Sigmoid colon (tissue), 7 donors: Measurements from ENCODE around the gene GAB2. TPM values are rescaled to one million over a fixed set of nuclear protein-coding genes. Genes with fewer than 3 reads are reported as not detected.

ENCODE experiments used
- DNase-seq: peaks from one replicate; pipeline ENCODE4 v3.0.0-alpha.2; 2019
- H3K27ac ChIP-seq, 4 donors: fragments of 200-600 bp; sonication (generic); one replicate each; pipeline ENCODE4 v1.5.1; 2016 to 2019; ENCODE audit warnings: mild to moderate bottlenecking in 1 of 4
- H3K27me3 ChIP-seq, 3 donors: fragments of 200-600 bp; sonication (generic); one replicate each; pipeline ENCODE4 v1.5.1; 2019; ENCODE audit warnings: mild to moderate bottlenecking in 1 of 3
- H3K36me3 ChIP-seq, 4 donors: fragments of 200-600 bp; sonication (generic); one replicate each; pipeline ENCODE4 v1.5.1; 2016 to 2019
- H3K4me1 ChIP-seq, 4 donors: fragments of 200-600 bp; sonication (generic); one replicate each; pipeline ENCODE4 v1.5.1; 2017 to 2019
- H3K4me3 ChIP-seq, 4 donors: fragments of 200-600 bp; sonication (generic); one replicate each; pipeline ENCODE4 v1.5.1; 2017 to 2019; ENCODE audit warnings: mild to moderate bottlenecking in 2 of 4, moderate library complexity in 1 of 4
- H3K9me3 ChIP-seq, 4 donors: fragments of 200-600 bp in 3 of 4; sonication (generic) in 3 of 4; one replicate each; pipeline versions ENCODE4 v1.5.1 to v1.6.1; 2013 to 2019
- CTCF ChIP-seq, 4 experiments: fragments of 450-650 bp in 3 of 4; fragments of 200-600 bp in 1 of 4; IDR thresholded peaks; one replicate each; pipeline ENCODE4 v1.5.1; 2016 to 2019; ENCODE audit warnings: antibody characterized with exemption in 4 of 4, mild to moderate bottlenecking in 3 of 4, moderate library complexity in 2 of 4
- EP300 ChIP-seq, 4 donors: sonication (generic); formaldehyde crosslinking; IDR thresholded peaks; one replicate each; pipeline ENCODE4 v1.6.1; 2017; ENCODE audit warnings: antibody characterized with exemption in 4 of 4
- POLR2A ChIP-seq, 2 donors: fragments of 450-650 bp; IDR thresholded peaks; one replicate each; pipeline ENCODE4 v1.6.1; 2016; ENCODE audit warnings: antibody characterized with exemption in 2 of 2, mild to moderate bottlenecking in 2 of 2, moderate library complexity in 2 of 2
- POLR2AphosphoS5 ChIP-seq, 4 donors: sonication (generic); formaldehyde crosslinking; IDR thresholded peaks; one replicate each; pipeline ENCODE4 v1.6.1; 2017; ENCODE audit warnings: antibody characterized with exemption in 4 of 4
- WGBS, 2 donors: extraction: QIAGEN DNeasy Blood & Tissue Kit; methylation state at CpG; one replicate each; pipeline ENCODE4 v1.1.7; 2013; 5-methylcytosine and 5-hydroxymethylcytosine counted together
- intact Hi-C: fragments of 100-400 bp; cut with DNase I; formaldehyde crosslinking; loops from one replicate; pipeline ENCODE4 v1.15.1; 2023
- polyA plus RNA-seq, 3 donors: library from polyadenylated mRNA; stranded (reverse); fragments of 200-250 nt; gene quantifications; one replicate each; pipeline ENCODE4 v1.2.3, GENCODE V29; 2013
- total RNA-seq, 4 donors: library from RNA; depleted of rRNA; stranded (reverse); fragments of >200 nt; gene quantifications; one replicate each; pipeline ENCODE4 v1.1.0, GENCODE V29; 2016
- donor health status: healthy with polysubstance abuse.
- donor health status: Bipolar disorder and iron deficiency.
- donor health status: healthy.

The GAB2 gene
- total and polyA plus RNA-seq, 7 donors: 10.8 to 23.5 (median 13.6) TPM

- Histone ChIP-seq H3K9me3 (no peaks in the 10 kb centered on the region), H3K4me1 (peaks cover 0 to 55% (median 39%) of the 10 kb centered on the region in 4 donors), H3K4me3 (no peak overlapping the region), H3K27me3 (no peaks in the 10 kb centered on the region), H3K27ac (peak overlapping the region in 1 of 4 donors; percentile 79), H3K36me3 (peaks cover 0 to 21% (median 12%) of the 10 kb centered on the region in 4 donors)
- 76 to 85% methylated on average over 7 of the region's 7 CpGs for WGBS, 2 donors
- no peak for DNase-seq
- intact Hi-C loops: no loop called here
- no peak for TF ChIP-seq EP300 (IDR thresholded peaks at IDR 0.05)
- no peak for TF ChIP-seq POLR2AphosphoS5 (IDR thresholded peaks at IDR 0.05)
- TF ChIP-seq CTCF (IDR thresholded peaks at IDR 0.05): no peak
- TF ChIP-seq POLR2A (IDR thresholded peaks at IDR 0.05): no peak
Measured at GRCh38 chr11:78170874-78171549, 246.6 kb downstream of the GAB2 start.

- 94 to 95% methylated on average over 11 of the region's 11 CpGs for WGBS, 2 donors
- peak overlapping the region in 2 of 4 donors; percentile 73 to 79 for H3K27ac ChIP-seq
- H3K36me3 ChIP-seq: peaks cover 0 to 21% (median 12%) of the 10 kb centered on the region in 4 donors
- no peak overlapping the region for H3K4me3 ChIP-seq
- no peaks in the 10 kb centered on the region for H3K27me3 ChIP-seq
- H3K9me3 ChIP-seq: no peaks in the 10 kb centered on the region
- peaks cover 0 to 61% (median 43%) of the 10 kb centered on the region in 4 donors for H3K4me1 ChIP-seq
- intact Hi-C loops: no loop called here
- DNase-seq: no peak
- no peak for TF ChIP-seq EP300 (IDR thresholded peaks at IDR 0.05)
- TF ChIP-seq POLR2AphosphoS5 (IDR thresholded peaks at IDR 0.05): no peak
- no peak for TF ChIP-seq POLR2A (IDR thresholded peaks at IDR 0.05)
- no peak for TF ChIP-seq CTCF (IDR thresholded peaks at IDR 0.05)
Measured at GRCh38 chr11:78170413-78170812, 247.2 kb downstream of the GAB2 start.

GRCh38 chr11:78168539-78169477 lies 248.8 kb downstream of the GAB2 start:
- intact Hi-C loops: loop anchor here (10.0 kb wide), 1 partner anchor 146 kb away; no protein-coding TSS in a partner anchor
- DNase-seq: peak; percentile 91
- Histone ChIP-seq H3K27ac (peak overlapping the region; percentile 71 to 79 (median 76)), H3K4me3 (no peak overlapping the region), H3K36me3 (peaks cover 0 to 16% (median 7%) of the 10 kb centered on the region in 4 donors), H3K27me3 (no peaks in the 10 kb centered on the region), H3K4me1 (peaks cover 0 to 56% (median 49%) of the 10 kb centered on the region in 4 donors), H3K9me3 (no peaks in the 10 kb centered on the region)
- no peak for TF ChIP-seq CTCF (IDR thresholded peaks at IDR 0.05)
- TF ChIP-seq POLR2A (IDR thresholded peaks at IDR 0.05): no peak
- no peak for TF ChIP-seq EP300 (IDR thresholded peaks at IDR 0.05)
- peak; percentile 35 to 75 (median 63) for TF ChIP-seq POLR2AphosphoS5 (IDR thresholded peaks at IDR 0.05)
- 49 to 70% methylated on average over 17 of the region's 17 CpGs for WGBS, 2 donors

- no peak for DNase-seq
- Histone ChIP-seq H3K4me3 (no peak overlapping the region), H3K36me3 (peaks cover 0 to 5% (median 0%) of the 10 kb centered on the region in 4 donors), H3K9me3 (no peaks in the 10 kb centered on the region), H3K27ac (peak overlapping the region in 3 of 4 donors; percentile 67 to 81 (median 79)), H3K27me3 (no peaks in the 10 kb centered on the region), H3K4me1 (peaks cover 0 to 73% (median 65%) of the 10 kb centered on the region in 4 donors)
- peak; percentile 28 to 71 (median 36) for TF ChIP-seq EP300 (IDR thresholded peaks at IDR 0.05)
- TF ChIP-seq CTCF (IDR thresholded peaks at IDR 0.05): no peak
- peak; percentile 93 to 96 (median 96) for TF ChIP-seq POLR2AphosphoS5 (IDR thresholded peaks at IDR 0.05)
- intact Hi-C loops: loop anchor here (10.0 kb wide), 1 partner anchor 148 kb away; no protein-coding TSS in a partner anchor
- WGBS, 2 donors: 89 to 94% methylated on average over 6 of the region's 6 CpGs
Measured at GRCh38 chr11:78166855-78167469, 250.7 kb downstream of the GAB2 start.
